Neural progenitor cell (in vitro differentiated cells): ENCODE measurements around the gene GABBR2. TPM values are rescaled to one million over a fixed set of nuclear protein-coding genes. Genes with fewer than 3 reads are reported as not detected.

Experiments
- DNase-seq: peaks from one replicate; pipeline ENCODE4 v3.0.0-alpha.2; 2016; ENCODE audit warnings: low spot score
- H2AFZ ChIP-seq: fragments of 200-600 bp; sonication (generic); replicated peaks from 2 replicates; pipeline ENCODE4 v1.6.1; 2016; ENCODE audit warnings: antibody characterized with exemption
- H3F3A ChIP-seq: fragments of 200-600 bp; sonication (generic); 2 replicates; pipeline ENCODE4 v1.6.1; 2016; ENCODE audit warnings: antibody characterized with exemption, low read depth
- H3K27ac ChIP-seq: fragments of 200-600 bp; sonication (generic); 2 replicates; pipeline ENCODE4 v1.5.1; 2016; ENCODE audit warnings: mild to moderate bottlenecking
- H3K27me3 ChIP-seq: fragments of 200-600 bp; sonication (generic); 2 replicates; pipeline ENCODE4 v1.6.1; 2016; ENCODE audit warnings: mild to moderate bottlenecking, moderate library complexity
- H3K36me3 ChIP-seq: fragments of 200-600 bp; sonication (generic); 2 replicates; pipeline ENCODE4 v1.5.1; 2016
- H3K4me1 ChIP-seq: fragments of 200-600 bp; sonication (generic); 2 replicates; pipeline ENCODE4 v1.6.1; 2016; ENCODE audit warnings: mixed run types
- H3K4me2 ChIP-seq: fragments of 200-600 bp; sonication (generic); 2 replicates; pipeline ENCODE4 v1.6.1; 2016
- H3K4me3 ChIP-seq: fragments of 200-600 bp; sonication (generic); 2 replicates; pipeline ENCODE4 v1.5.1; 2016
- H3K79me2 ChIP-seq: fragments of 200-600 bp; sonication (generic); 2 replicates; pipeline ENCODE4 v1.6.1; 2016; ENCODE audit warnings: low read depth
- H3K9ac ChIP-seq: fragments of 200-600 bp; sonication (generic); 2 replicates; pipeline ENCODE4 v1.6.1; 2016
- H3K9me3 ChIP-seq: fragments of 200-600 bp; sonication (generic); 2 replicates; pipeline ENCODE4 v1.5.1; 2016; ENCODE audit warnings: low read depth
- H4K20me1 ChIP-seq: fragments of 200-600 bp; sonication (generic); 2 replicates; pipeline ENCODE4 v1.6.1; 2016; ENCODE audit warnings: low read depth
- H3K27ac Mint-ChIP-seq: 3 replicates; pipeline ENCODE4 v1.8.0; 2021; ENCODE audit warnings: mixed read lengths
- H3K27me3 Mint-ChIP-seq: 2 replicates; pipeline ENCODE4 v1.8.0; 2022; ENCODE audit warnings: low read depth, mild to moderate bottlenecking, inconsistent platforms, moderate library complexity, mixed read lengths; ENCODE audit not compliant: insufficient read depth
- H3K36me3 Mint-ChIP-seq: 3 replicates; pipeline ENCODE4 v1.8.0; 2021; ENCODE audit warnings: mixed read lengths
- H3K4me1 Mint-ChIP-seq: 3 replicates; pipeline ENCODE4 v1.8.0; 2021; ENCODE audit warnings: mixed read lengths
- H3K4me3 Mint-ChIP-seq: 3 replicates; pipeline ENCODE4 v1.8.0; 2021; ENCODE audit warnings: mild to moderate bottlenecking, moderate library complexity, mixed read lengths
- H3K9me3 Mint-ChIP-seq: 3 replicates; pipeline ENCODE4 v1.8.0; 2020; ENCODE audit warnings: mixed read lengths
- EZH2 ChIP-seq: fragments of 200-600 bp; sonication (generic); IDR thresholded peaks from 2 replicates; pipeline ENCODE4 v1.6.1; 2017; ENCODE audit warnings: antibody characterized with exemption, mild to moderate bottlenecking, moderate library complexity
- EZH2phosphoT487 ChIP-seq: fragments of 200-600 bp; sonication (generic); IDR thresholded peaks from 2 replicates; pipeline ENCODE4 v1.6.1; 2017; ENCODE audit warnings: antibody characterized with exemption
- total RNA-seq: library from RNA; depleted of rRNA; stranded (reverse); fragments of >200 nt; gene quantifications from 2 replicates; pipeline ENCODE4 v1.2.3, GENCODE V29; 2015; ENCODE audit warnings: low replicate concordance
- TF ChIP-seq, protein P1 (sequence below): fragments of 200-600 bp; sonication (generic); IDR thresholded peaks from 2 replicates; pipeline ENCODE4 v1.5.1; 2017; ENCODE audit warnings: antibody characterized with exemption, mild to moderate bottlenecking

Gene GABBR2
- total RNA-seq, 1 donor from 2014 or later = not detected

DNA sequence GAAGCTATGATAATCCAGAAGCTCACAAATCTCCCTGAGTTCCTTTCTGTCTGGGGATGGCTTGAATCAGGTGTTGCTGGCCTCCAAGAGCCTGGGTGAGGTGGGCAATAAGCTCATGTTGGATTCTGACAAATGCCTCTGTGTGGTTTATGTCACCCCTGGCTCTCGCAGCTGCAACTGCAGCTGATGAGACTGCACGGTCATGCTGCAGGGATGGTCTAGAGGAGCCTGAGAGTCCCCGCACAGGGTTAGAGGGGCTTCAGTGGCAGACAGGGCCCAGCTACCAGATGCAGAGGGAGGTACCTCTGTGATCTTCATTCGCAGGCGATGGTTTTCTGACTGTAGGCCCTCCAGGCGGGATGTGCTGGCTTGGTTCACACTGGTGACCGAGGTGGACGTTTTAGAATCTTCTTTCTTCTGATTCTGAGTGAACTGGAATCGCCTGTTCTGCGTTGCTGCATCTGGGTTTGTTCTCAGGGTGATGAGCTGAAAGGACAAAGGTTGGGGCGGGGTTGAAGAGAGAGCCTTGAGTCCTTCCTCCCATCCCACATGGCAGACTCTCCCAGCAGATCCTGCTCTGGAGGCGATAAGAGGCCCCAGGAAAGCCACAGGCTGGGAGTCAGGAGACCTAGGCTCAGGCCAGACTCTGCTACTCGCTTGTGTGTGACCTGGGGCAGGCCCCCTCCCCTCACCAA is 405.6 kb downstream of the GABBR2 start:
- Histone ChIP-seq H3K4me2 (no peak overlapping the region), H3K4me3 (no peak overlapping the region), H3K79me2 (no peaks in the 10 kb centered on the region), H2AFZ (peak overlapping the region; percentile 50), H3K36me3 (no peaks in the 10 kb centered on the region), H3K27me3 (no peaks in the 10 kb centered on the region), H4K20me1 (no peaks in the 10 kb centered on the region), H3K4me1 (peaks cover 5% of the 10 kb centered on the region), H3F3A (no peaks in the 10 kb centered on the region), H3K9me3 (no peaks in the 10 kb centered on the region), H3K9ac (no peak overlapping the region), H3K27ac (no peak overlapping the region)
- Mint-ChIP-seq H3K4me3 (no peak overlapping the region), H3K4me1 (peaks cover 7% of the 10 kb centered on the region), H3K36me3 (no peaks in the 10 kb centered on the region), H3K27me3 (peaks cover 5% of the 10 kb centered on the region), H3K27ac (no peak overlapping the region), H3K9me3 (no peaks in the 10 kb centered on the region)
- no peak for DNase-seq
- TF ChIP-seq, protein P1, sequence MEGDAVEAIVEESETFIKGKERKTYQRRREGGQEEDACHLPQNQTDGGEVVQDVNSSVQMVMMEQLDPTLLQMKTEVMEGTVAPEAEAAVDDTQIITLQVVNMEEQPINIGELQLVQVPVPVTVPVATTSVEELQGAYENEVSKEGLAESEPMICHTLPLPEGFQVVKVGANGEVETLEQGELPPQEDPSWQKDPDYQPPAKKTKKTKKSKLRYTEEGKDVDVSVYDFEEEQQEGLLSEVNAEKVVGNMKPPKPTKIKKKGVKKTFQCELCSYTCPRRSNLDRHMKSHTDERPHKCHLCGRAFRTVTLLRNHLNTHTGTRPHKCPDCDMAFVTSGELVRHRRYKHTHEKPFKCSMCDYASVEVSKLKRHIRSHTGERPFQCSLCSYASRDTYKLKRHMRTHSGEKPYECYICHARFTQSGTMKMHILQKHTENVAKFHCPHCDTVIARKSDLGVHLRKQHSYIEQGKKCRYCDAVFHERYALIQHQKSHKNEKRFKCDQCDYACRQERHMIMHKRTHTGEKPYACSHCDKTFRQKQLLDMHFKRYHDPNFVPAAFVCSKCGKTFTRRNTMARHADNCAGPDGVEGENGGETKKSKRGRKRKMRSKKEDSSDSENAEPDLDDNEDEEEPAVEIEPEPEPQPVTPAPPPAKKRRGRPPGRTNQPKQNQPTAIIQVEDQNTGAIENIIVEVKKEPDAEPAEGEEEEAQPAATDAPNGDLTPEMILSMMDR = no peak
- no peak for TF ChIP-seq EZH2
- no peak for TF ChIP-seq EZH2phosphoT487

DNA sequence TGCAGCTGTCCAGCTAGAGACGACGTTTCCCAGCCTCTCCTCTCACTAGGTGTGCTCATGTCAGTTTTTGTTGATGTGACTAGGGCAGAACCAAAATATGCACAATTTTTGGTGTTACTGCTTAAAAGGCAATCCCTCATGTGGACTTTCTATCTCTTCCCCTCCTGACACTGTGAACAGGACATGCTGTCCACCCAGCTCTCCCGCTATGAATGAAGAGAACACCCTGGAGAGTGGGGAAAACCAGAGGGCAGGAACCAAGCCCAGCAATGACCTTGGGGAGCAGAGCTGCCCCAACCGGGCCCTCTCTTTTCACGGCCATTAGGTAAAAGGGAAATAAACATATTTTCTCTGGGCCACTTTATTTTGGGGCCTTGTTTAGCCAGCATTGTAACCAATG is 406.6 kb downstream of the GABBR2 start:
- H3K27me3 ChIP-seq = no peaks in the 10 kb centered on the region
- no peak overlapping the region for H3K4me3 ChIP-seq
- H3K27me3 Mint-ChIP-seq = peaks cover 5% of the 10 kb centered on the region
- H3K36me3 Mint-ChIP-seq = no peaks in the 10 kb centered on the region
- no peaks in the 10 kb centered on the region for H3K36me3 ChIP-seq
- TF ChIP-seq, protein P1 = no peak
- TF ChIP-seq EZH2phosphoT487 (no peak), EZH2 (no peak)
- H4K20me1 ChIP-seq = no peaks in the 10 kb centered on the region
- DNase-seq = no peak
- H3K9ac ChIP-seq = no peak overlapping the region
- no peak overlapping the region for H3K4me3 Mint-ChIP-seq
- no peaks in the 10 kb centered on the region for H3K9me3 ChIP-seq
- H3K9me3 Mint-ChIP-seq = no peaks in the 10 kb centered on the region
- peaks cover 7% of the 10 kb centered on the region for H3K4me1 Mint-ChIP-seq
- H3K27ac ChIP-seq = no peak overlapping the region
- H3K27ac Mint-ChIP-seq = no peak overlapping the region
- H3K79me2 ChIP-seq = no peaks in the 10 kb centered on the region
- H2AFZ ChIP-seq = no peak overlapping the region
- no peaks in the 10 kb centered on the region for H3F3A ChIP-seq
- peaks cover 5% of the 10 kb centered on the region for H3K4me1 ChIP-seq
- no peak overlapping the region for H3K4me2 ChIP-seq

DNA sequence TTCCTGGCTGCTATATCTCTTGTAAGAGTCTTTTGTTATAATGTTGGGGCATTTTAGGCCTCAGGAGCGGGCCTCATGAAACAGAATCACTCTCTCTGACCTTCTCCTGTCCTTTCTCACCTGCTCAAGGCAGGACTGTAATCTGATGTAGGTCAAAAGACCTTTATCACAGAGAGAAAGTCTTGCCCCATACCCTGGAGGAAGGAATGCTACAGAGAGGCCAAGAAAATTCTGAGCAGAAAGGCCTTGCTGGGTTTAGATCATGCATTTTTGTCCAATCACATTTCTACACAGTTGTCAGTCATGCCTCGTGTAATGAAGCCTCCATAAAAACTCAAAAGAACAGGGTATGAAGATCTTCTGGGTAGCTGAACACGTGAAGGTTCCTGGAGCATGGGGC is 408.1 kb downstream of the GABBR2 start:
- peaks cover 5% of the 10 kb centered on the region for H3K4me1 ChIP-seq
- no peaks in the 10 kb centered on the region for H4K20me1 ChIP-seq
- Mint-ChIP-seq H3K4me1 (peaks cover 7% of the 10 kb centered on the region), H3K9me3 (no peaks in the 10 kb centered on the region), H3K36me3 (no peaks in the 10 kb centered on the region), H3K27me3 (no peaks in the 10 kb centered on the region), H3K4me3 (no peak overlapping the region), H3K27ac (no peak overlapping the region)
- no peak for TF ChIP-seq EZH2
- TF ChIP-seq, protein P1 = no peak
- no peak for TF ChIP-seq EZH2phosphoT487
- H2AFZ ChIP-seq = no peak overlapping the region
- no peaks in the 10 kb centered on the region for H3K36me3 ChIP-seq
- no peaks in the 10 kb centered on the region for H3F3A ChIP-seq
- no peak for DNase-seq
- H3K9me3 ChIP-seq = no peaks in the 10 kb centered on the region
- no peak overlapping the region for H3K4me3 ChIP-seq
- H3K27ac ChIP-seq = no peak overlapping the region
- H3K9ac ChIP-seq = no peak overlapping the region
- H3K27me3 ChIP-seq = no peaks in the 10 kb centered on the region
- no peaks in the 10 kb centered on the region for H3K79me2 ChIP-seq
- H3K4me2 ChIP-seq = no peak overlapping the region
